Activated CD8-positive, alpha-beta memory T cell treated with anti-CD3 and anti-CD28 coated beads for 36 hours (primary cell): ENCODE measurements around the gene HACL1. TPM values are rescaled to one million over a fixed set of nuclear protein-coding genes. Genes with fewer than 3 reads are reported as not detected.

Experiments
- CTCF ChIA-PET: fragments of 350-600 bp; sonication (Branson Sonifier 250); formaldehyde crosslinking; loops from one replicate; lab custom pipeline; 2021; ENCODE audit warnings: antibody characterized with exemption; lab: Charles Lee
- POLR2A ChIA-PET: fragments of 350-600 bp; sonication (Branson Sonifier 250); formaldehyde crosslinking; loops from one replicate; lab custom pipeline; 2021; ENCODE audit warnings: antibody characterized with exemption; lab: Charles Lee
- total RNA-seq, 2 experiments: library from RNA; stranded (reverse); gene quantifications; one replicate each; pipeline ENCODE4 v1.2.3, GENCODE V29; 2021

Gene HACL1
- 10 to 100 TPM; 30.7 to 35.6 TPM for total RNA-seq

DNA sequence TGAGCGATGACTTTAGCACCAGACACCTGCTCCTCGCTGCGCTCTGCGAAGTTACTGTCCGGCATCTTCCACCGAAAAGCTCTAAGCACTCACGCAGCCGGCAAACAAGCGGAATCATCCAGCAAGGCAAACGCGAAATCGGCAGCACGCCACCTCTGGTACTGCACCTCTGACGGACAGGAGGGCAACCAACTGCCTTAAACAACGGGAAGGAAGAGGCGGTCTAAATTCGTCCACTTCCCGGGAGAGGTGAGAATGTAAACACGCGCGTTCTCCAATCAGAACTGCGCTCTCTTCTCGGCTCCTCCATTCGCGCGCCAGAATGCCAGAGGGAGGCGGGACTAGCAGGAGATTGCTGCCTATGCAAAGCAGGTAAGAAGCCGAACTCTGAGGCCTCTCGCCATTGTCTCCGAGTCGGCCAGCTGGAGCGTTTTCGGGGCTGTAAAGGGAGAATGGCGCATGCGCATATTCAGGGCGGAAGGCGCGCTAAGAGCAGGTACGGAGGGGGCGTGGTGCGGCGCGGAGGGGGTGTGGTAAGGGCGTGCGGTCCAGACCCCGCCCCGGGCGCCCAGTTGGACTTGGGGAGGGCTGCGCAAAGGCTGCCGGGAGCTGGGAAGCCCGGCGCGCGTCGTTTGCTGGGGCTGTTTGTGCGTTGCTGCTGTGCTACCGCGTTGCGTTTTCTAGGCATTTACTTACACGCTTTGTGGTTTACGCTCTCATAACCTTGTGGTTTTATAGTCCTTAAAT lies at the start of gene HACL1, which contains the start of gene BTD:
TSS of gene HACL1 (minus strand) at position 171 of the 747 bp plus-strand sequence. CDS start at position 65, 106 bp downstream.
TSS of gene BTD (plus strand) at position 347 of the 747 bp plus-strand sequence. CDS start 33,695 bp downstream, outside the sequence.
- ChIA-PET POLR2A (interaction anchor here (0.6 to 1.5 kb wide), 4 partner anchors 195 to 503 kb away, joined by 3 to 4 read pairs (median 3); partner anchors contain the start of gene CAPN7), CTCF (interaction anchor here (0.5 to 1.1 kb wide), 3 partner anchors 9 to 68 kb away, joined by 3 to 4 read pairs (median 3); no protein-coding TSS in a partner anchor)

DNA sequence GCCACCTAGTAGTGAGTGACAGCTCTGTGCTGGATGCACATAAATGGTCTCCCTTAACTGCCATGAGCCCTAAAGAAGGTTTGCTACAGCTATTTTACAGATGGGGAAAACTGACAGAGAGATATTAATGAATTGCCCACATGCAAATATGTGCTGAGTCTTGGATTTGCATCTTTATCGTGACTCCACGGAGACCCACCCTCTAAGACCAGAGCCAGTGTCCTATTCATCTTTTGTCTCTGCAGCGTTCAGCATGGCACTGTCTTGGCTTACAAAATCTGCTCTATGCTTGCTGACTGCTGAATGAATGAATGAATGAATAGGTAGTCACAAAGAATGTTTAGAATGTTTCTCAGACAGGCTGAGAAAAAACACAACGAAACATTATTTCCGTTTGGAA lies 48.5 kb upstream of the HACL1 start:
- CTCF ChIA-PET = no interaction called here
- POLR2A ChIA-PET = no interaction called here

DNA sequence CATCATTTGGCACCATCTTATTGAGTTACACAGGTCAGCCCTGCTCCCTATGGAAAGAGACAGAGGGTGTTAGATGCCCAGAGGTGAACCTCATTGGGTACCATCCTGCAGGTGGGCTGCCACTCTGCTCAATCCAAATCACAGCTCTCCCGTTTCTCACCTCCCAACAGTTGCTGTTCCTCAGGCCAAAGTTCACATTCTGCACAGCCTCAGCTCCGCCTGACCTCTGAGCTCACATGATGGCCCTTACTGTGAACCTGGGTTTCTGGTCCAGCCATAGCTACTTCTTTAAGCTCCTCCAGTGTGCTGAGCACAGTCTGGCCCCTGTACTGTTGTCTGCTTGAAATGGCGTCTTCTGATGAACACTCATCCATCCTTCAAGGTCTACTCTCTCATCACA lies 48.0 kb upstream of the HACL1 start:
- POLR2A ChIA-PET = no interaction called here
- CTCF ChIA-PET = no interaction called here

DNA sequence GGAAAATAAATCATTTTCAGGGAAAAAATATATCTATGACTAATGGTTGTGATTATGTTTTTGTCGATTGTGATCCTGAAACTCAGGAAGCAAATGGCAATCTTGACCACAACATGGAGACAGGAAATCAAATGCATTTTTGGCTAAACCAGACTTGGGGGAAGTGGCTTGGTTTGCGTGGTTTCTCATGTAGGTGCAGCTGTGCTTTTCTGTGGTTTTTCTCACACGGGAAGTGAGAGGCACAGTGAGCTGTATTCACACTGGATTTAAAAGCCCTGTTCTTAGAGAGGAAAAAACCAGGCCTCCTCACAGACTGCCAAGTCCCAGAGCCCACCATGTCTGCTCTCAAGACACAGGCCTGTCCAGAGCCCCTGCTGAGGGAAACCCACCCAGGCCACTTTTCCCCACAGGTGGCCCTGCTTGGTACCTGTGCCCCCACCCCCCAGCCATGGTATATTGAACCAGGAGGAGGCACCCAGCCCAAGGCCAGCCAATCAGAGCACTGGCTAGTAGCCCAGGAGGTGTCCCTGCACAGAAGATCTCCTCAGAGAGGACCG lies 46.3 kb upstream of the HACL1 start:
- CTCF ChIA-PET = no interaction called here
- POLR2A ChIA-PET = interaction anchor here (1.3 kb wide), 1 partner anchor 11 kb away, joined by 3 read pairs; no protein-coding TSS in a partner anchor

DNA sequence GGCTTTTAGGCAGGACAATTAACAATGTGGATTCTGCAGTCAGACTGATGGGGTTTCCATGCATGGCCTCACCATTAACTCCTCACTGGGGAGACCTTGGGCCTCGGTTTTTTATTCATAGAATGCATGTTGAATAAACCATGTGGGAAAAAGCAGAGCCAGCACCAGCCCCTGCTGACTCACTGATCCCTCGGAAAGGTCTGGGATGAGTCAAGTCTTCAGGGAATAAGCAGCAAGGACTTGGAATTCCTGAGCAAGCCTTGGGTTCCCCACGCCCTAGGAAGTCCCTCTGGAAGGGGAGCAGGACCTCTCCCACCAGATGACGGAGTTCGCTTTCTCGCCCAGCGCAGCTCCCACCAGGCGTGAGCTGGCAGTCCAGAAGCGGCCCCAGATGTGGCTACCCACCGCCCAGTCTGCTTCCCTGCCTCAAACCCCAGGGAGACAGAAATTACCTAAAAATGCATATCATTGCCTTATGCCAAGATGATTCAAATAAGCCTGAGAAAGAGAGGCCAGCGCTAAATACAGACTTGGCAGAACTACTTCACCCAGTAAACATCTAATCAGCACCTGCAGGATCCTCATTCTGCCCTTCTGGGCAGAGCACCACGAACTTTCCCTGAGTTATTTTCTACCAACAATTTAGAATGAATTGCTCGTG lies 45.6 kb upstream of the HACL1 start:
- POLR2A ChIA-PET = interaction anchor here (1.3 kb wide), 1 partner anchor 11 kb away, joined by 3 read pairs; no protein-coding TSS in a partner anchor

DNA sequence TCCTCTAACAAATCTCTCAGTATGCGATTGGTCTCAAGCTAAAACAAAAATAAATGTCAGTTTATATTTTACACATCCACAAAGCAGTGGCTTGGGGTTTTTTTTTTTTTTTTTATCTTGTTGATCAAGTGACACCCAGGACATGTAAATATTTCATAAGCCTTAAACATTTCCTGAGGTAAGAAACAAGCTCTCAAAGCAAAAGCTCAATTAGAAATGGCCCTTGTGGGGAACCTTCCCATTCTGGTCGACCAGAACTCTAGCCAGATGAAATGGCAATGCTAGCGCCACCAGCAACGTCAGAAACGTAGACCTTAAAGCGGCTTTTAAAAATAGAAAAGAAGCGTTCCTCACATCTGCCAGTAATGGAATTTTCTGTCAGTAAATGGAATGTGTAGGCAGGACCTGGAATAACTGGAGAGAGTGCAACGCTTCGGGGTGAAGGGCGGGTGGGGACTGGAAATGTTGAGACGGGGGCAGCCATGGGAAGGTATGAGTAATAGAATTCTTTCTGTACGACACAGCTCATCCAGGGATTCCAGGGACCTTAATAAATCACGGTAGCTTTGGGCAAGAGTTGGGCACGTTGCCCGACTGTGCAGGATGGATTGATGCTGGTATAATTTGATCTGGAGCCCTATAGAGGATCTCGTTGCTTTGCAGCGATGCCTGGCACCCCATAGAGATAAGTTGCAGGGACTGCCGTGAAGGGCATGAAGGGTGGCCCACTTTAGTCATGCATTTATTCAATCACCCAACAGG lies 44.6 kb upstream of the HACL1 start:
- CTCF ChIA-PET = no interaction called here
- POLR2A ChIA-PET = interaction anchor here (0.6 kb wide), 1 partner anchor 209 kb away, joined by 5 read pairs; no protein-coding TSS in a partner anchor

More for the DNA sequence above, 45.6 kb upstream of the HACL1 start:
- CTCF ChIA-PET = no interaction called here

DNA sequence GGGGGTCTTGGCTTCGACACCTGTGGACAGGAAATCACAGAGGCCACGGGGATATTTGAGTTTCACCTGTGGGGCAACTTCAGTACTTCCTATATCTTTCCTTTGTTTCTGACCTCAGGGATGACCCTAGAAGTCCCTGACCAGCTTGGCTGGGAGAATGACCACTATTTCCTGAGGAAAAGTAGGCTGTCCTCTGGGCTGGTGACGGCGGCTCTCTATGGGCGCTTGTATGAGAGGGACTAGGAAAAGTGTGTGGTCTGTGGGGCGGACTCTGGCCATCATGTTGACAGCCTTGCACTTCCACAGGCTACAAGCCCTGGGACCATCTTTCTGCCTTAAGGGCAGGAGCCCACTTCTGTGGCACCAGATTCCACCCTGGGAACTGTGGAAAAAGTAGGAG lies 43.9 kb upstream of the HACL1 start:
- CTCF ChIA-PET = no interaction called here
- POLR2A ChIA-PET = no interaction called here

DNA sequence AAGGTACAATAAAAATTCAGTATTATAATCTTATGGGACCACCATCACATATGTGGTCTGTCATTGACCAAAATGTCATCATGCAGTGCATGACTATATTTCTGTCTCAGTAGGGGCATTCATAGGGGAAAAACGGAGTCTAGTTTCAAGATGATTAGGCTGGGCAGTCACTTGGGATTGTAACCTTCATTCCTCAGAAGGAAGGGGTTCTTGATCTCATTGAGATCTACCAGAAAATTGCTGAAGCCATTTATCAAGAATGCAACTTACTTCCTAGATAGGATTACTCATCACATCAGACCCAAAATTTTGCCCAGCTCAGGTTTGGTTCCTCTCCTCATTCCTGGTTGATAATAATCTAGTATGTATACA lies 37.5 kb upstream of the HACL1 start:
- CTCF ChIA-PET = no interaction called here
- POLR2A ChIA-PET = no interaction called here

DNA sequence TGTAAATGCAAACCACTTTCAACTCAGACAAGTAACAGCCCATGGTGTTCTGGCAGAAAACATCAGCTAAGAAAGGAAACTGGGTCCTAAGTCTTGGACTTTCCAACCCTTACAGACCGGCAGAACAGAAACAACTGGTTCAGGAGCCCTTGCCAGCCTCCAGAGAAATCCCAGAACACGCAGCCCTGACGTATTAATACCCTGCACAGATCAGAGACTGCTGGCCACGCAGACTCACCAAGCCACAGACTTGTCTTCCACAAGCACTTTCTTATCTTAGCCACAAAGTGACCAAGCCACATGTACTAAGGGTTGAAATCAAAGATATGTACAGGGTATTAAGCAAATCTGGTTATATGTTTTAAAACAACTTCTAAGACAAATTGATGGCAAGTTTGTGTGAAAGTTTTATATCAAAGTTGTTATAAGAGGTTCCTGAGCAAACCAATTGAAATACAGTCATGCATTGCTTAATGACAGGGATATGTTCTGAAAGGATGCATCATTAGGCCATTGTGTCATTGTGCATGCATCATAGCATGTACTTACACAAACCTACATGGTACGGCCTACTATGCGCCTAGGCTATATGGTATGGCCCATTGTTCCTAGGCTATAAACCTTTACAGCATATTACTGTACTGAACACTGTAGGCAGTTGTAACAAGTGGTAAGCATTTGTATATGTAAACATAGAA lies 37.0 kb upstream of the HACL1 start:
- ChIA-PET CTCF (no interaction called here), POLR2A (no interaction called here)

DNA sequence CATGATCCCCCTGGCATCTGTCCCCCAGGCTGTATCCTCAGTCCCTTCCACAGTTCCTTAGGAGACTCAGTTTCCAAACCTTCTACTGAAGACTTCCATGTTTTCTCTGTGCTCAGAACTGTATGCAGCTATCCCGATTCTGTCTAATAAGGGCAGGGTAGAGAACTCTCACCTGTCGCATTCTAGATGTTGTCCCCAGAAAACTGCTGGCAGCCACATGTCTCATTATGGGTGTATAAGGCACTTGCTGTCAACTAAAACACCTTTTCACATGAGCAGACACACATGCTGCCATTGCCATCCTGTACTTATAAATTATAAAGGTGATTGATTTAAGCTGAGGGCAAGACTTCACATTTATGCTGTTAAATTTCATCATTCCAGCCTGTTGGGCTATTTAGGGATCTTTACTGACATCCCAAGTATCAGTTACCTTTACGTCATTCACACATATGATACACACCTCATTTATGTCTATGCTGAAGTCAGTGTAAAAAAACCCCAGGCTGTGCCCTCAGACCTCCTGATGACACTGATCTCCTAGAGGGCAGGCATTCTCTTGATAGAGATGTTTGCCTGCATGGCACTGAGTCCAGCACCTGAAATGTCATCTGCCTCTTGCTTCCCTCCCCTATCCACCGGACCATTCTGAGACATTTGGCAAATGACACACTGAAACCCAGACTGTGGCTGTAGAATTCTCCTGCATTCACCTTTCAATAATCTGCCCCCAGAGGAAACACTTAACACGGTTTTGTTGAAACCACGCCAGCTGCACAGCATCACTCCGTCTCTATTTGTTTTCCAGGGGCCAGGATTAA lies 36.0 kb upstream of the HACL1 start:
- CTCF ChIA-PET = interaction anchor here (0.8 to 1.2 kb wide), 2 partner anchors 22 to 159 kb away, joined by 3 to 6 read pairs; no protein-coding TSS in a partner anchor
- POLR2A ChIA-PET = no interaction called here

DNA sequence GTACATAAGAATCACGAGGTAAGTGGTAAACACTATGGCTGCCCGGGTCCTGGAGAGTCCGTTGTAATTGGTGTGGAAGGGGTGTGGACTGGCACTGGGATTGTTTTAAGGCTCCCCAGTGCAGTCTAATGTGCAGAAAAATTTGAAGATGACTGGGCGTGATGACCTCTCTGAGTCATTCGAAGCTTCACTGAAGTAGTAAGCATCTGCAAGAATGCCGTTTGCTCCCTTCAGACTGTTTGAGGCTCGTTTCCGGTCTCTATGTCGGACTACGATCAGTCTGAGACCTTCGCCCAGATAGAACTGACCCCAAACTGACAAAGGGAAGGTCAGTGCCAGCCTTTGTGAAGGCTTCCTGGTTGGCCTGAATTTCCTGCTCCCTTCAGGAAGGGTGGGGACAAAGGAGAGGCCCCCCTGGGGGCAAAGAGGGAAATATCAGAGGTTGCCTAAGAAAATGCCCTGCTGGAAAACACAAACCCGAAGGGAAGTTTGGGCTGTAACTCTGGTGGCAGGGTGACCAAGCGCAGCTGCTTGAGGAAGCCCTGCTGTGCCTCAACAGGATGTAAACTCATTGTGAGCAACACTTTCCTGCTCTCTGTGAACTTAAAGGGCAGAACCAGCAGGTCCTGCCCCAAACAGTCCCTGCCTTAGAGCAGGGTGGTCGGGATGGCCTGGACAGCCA lies 34.8 kb upstream of the HACL1 start:
- ChIA-PET CTCF (interaction anchor here (0.8 to 1.3 kb wide), 3 partner anchors 10 to 161 kb away, joined by 3 to 6 read pairs (median 3); no protein-coding TSS in a partner anchor), POLR2A (interaction anchor here (0.5 to 1.1 kb wide), 2 partner anchors 11 to 161 kb away, joined by 3 to 4 read pairs; no protein-coding TSS in a partner anchor)

DNA sequence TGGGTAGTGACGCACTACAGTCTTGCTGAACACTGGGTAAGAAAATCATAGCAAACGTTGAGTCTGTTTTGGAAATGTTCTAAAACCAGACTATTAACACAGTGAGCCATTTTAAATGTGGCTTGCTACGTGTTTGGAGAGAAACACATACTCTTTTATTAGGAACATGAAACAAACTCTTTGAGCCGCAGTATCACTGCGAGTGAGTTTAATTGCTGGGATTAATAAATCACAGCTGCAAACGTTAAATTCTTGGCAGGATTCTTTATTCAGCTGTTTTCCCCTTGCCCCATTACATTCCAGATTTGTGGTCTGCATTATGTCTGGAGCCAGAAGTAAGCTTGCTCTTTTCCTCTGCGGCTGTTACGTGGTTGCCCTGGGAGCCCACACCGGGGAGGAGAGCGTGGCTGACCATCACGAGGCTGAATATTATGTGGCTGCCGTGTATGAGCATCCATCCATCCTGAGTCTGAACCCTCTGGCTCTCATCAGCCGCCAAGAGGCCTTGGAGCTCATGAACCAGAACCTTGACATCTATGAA lies 33.8 kb upstream of the HACL1 start:
- CTCF ChIA-PET = interaction anchor here (0.6 to 1.3 kb wide), 2 partner anchors 9 to 207 kb away, joined by 3 read pairs; no protein-coding TSS in a partner anchor
- POLR2A ChIA-PET = no interaction called here

DNA sequence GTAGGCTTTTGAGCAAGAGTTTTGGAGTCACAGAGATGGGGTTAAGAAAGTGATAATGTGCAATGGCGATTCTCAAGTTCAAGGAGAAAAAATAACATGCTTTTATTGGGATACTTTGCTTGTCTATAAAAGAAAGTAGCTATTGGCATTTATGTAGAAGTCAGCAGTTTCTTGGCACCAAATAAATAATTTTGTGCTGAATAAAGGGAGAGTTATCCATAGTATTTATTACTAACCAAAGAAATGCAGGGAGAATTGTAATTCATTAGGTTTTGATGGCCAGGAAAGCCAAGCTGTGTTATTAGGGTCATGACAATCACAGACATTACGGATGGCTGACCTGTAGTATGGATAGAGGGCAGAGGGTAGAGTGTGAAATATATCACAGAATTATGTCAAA lies 33.3 kb upstream of the HACL1 start:
- POLR2A ChIA-PET = no interaction called here
- CTCF ChIA-PET = interaction anchor here (1.3 kb wide), 1 partner anchor 8 kb away, joined by 3 read pairs; no protein-coding TSS in a partner anchor

DNA sequence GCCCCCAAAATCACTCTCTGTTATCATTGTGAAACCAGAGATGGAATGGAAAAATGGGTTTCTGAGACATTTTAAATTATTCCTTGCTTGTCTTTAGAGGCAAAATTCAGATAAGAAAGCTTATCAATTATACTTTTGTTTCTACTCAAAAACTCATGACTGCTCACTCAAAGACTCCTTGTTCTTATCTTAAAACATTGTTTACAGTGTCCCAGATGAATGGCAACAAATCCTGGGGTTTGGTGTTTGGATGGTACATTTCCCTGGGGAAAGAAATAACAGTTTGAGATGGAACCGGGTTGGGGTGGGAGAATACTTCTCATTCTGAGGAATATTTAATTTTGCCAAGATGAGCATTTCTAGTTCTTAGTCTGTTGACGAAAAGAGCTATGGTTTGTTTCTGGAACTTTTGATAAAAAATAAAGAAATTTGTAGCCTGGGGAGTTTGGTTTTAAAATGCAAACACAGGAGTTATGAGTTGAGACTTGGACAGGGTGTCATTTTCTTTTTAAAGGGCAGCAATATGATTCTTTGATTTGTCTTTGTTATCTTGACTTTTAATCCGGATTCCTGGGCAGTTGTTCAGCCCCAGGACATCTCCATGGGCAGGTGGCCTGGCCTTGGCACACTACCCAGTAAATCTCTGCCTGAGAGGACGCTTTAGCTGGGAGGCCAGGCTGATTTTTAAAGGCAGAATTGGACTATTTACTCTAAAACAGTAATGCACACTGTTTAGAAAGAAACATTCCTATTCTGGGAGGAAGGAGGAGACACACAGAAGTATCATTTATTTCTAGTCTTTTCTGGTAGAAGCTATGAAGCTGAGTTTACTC lies 32.6 kb upstream of the HACL1 start:
- CTCF ChIA-PET = no interaction called here
- POLR2A ChIA-PET = no interaction called here

DNA sequence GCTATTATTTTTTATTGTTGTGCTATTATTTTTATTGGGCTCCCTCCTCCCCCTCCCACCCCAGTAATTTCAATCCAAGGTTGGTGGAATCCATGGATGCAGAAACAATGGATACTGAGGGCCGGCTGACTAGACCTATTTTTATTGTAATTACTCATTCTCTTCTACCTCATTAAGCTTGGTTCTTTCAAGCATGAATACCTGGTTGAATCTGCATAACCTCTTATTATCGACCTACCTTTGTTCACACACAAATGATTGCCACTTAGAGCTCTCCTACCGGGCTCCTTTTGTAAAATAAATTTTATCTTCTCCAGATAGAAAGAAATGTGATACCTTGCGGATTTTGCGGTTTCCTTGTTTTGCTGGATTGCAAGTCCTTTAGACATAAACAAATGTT lies 31.8 kb upstream of the HACL1 start:
- ChIA-PET CTCF (no interaction called here), POLR2A (interaction anchor here (0.6 kb wide), 1 partner anchor 31 kb away, joined by 3 read pairs; no protein-coding TSS in a partner anchor)

DNA sequence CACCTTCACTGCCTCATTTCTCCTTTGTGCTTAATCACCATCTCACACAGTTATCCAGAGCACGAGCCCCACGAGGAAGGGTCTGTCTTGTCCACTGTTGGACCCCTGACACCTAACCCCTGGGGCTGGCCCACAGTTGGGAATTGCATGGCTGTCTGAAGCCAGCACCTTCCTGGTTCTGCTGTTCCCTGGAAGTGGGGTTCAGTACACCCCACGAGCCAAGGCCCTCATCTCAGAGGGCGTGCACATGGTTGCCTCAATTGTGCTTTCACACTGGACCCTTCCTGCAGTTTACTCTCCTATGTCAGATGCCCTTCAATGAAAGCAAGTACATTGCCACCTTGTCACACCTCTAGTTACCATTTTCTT lies 30.8 kb upstream of the HACL1 start:
- POLR2A ChIA-PET = no interaction called here
- CTCF ChIA-PET = no interaction called here
